Mammary epithelial cell (primary cell): ENCODE results near the gene MAGEB17.

ENCODE experiments used
- CTCF ChIP-seq, 2 donors: IDR thresholded peaks in 1 of 2; conservative IDR thresholded peaks in 1 of 2; 2 replicates each; pipeline ENCODE4 v1.5.1; 2011 to 2012; ENCODE audit warnings: inconsistent platforms in 2 of 2, low read length in 2 of 2, mild to moderate bottlenecking in 2 of 2, control low read depth in 1 of 2, low read depth in 1 of 2; ENCODE audit not compliant: insufficient read depth in 1 of 2; ENCODE audit errors: extremely low read depth in 1 of 2
- EZH2 ChIP-seq: IDR thresholded peaks from 2 replicates; pipeline ENCODE4 v1.6.1; 2012; ENCODE audit warnings: low read length, inconsistent platforms, borderline replicate concordance

- TF ChIP-seq CTCF (conservative IDR thresholded peaks at IDR 0.05 in 1 of 2, IDR thresholded peaks at IDR 0.05 in 1 of 2; ENCODE audit: extremely low read depth in 1 of 2, insufficient read depth in 1 of 2, low read depth in 1 of 2, low read length in 2 of 2) (no peak), EZH2 (no peak)
These were observed 19.2 kb downstream of the MAGEB17 start for GRCh38 chrX:16186380-16187007.
